AG04449 (cell line): Measurements from ENCODE around the gene FBXL4.
A peak's percentile ranks its signal among the peaks of the same experiment; 100 is the strongest.

ENCODE experiments used
- CTCF ChIA-PET: fragments of 350-600 bp; formaldehyde crosslinking; extraction: SDS; loops from one replicate; lab custom pipeline; 2021; ENCODE audit warnings: antibody characterized with exemption; lab: Yijun Ruan, JAX
- POLR2A ChIA-PET: fragments of 400-600, 350-600 bp; formaldehyde crosslinking; extraction: SDS; loops from one replicate; lab custom pipeline; 2020; ENCODE audit warnings: antibody characterized with exemption, inconsistent platforms; lab: Yijun Ruan, JAX
- DNase-seq: peaks from one replicate; pipeline ENCODE4 v3.0.0-alpha.2; 2010; ENCODE audit warnings: low read depth, low spot score
- H3K4me3 ChIP-seq: 2 replicates; pipeline ENCODE4 v1.5.1; 2011; ENCODE audit warnings: low read depth, mild to moderate bottlenecking, control low read depth, low read length
- CTCF ChIP-seq: IDR thresholded peaks from one replicate; pipeline ENCODE4 v1.5.1; 2011; ENCODE audit warnings: mild to moderate bottlenecking, moderate library complexity, low read length, control low read depth, inconsistent platforms; ENCODE audit not compliant: insufficient read depth; ENCODE audit errors: missing control alignments

FBXL4 gene

GRCh38 chr6:98957450-98957849, 9.7 kb upstream of the FBXL4 start:
- peak; percentile 7 for DNase-seq
- TF ChIP-seq CTCF, result no peak
- ChIA-PET POLR2A (no interaction called here), CTCF (no interaction called here)
- H3K4me3 ChIP-seq, result no peak overlapping the region

- CTCF ChIA-PET, result no interaction called here
- no peak for DNase-seq
Measured at GRCh38 chr6:98949589-98949988, 1.8 kb upstream of the FBXL4 start.

GRCh38 chr6:98946879-98947410, 801 bp downstream of the FBXL4 start:
- DNase-seq, result no peak
- ChIA-PET POLR2A (interaction anchor here (0.9 kb wide), 1 partner anchor 66 kb away, joined by 3 read pairs; no protein-coding TSS in a partner anchor), CTCF (no interaction called here)
- TF ChIP-seq CTCF, result no peak
- H3K4me3 ChIP-seq, result peak overlapping the region; percentile 87

More at GRCh38 chr6:98949589-98949988, 1.8 kb upstream of the FBXL4 start:
- POLR2A ChIA-PET, result no interaction called here
- no peak overlapping the region for H3K4me3 ChIP-seq
- no peak for TF ChIP-seq CTCF

- POLR2A ChIA-PET, result no interaction called here
- TF ChIP-seq CTCF, result no peak
- CTCF ChIA-PET, result no interaction called here
- DNase-seq, result no peak
- peak overlapping the region; percentile 87 for H3K4me3 ChIP-seq
Measured at GRCh38 chr6:98946266-98946878, 1.4 kb downstream of the FBXL4 start.

GRCh38 chr6:98945311-98946115, 2.2 kb downstream of the FBXL4 start:
- ChIA-PET CTCF (no interaction called here), POLR2A (no interaction called here)
- TF ChIP-seq CTCF, result no peak
- DNase-seq, result no peak
- no peak overlapping the region; the same call in 1 of the 2 replicates for H3K4me3 ChIP-seq

GRCh38 chr6:98944598-98945081, 3.1 kb downstream of the FBXL4 start:
- no peak overlapping the region for H3K4me3 ChIP-seq
- ChIA-PET CTCF (no interaction called here), POLR2A (no interaction called here)
- TF ChIP-seq CTCF, result no peak
- no peak for DNase-seq
